Endothelial cell of umbilical vein (primary cell): Measurements from ENCODE around the gene TEC. TPM values are rescaled to one million over a fixed set of nuclear protein-coding genes. Genes with fewer than 3 reads are reported as not detected.

Experiments used
- BruUV-seq: library from RNA; stranded (reverse); fragments of 400-500 nt; replicated peaks from 2 replicates; lab custom pipeline; 2021; lab: Mats Ljungman, UMichigan
- CTCF ChIA-PET: fragments of 300-600, 350-600 bp; sonication (Branson Sonifier 250); formaldehyde crosslinking; loops from one replicate; lab custom pipeline; 2021; ENCODE audit warnings: antibody characterized with exemption, inconsistent platforms; lab: Charles Lee
- POLR2A ChIA-PET: fragments of 300-600, 350-600 bp; sonication (Branson Sonifier 250); formaldehyde crosslinking; loops from one replicate; lab custom pipeline; 2021; ENCODE audit warnings: antibody characterized with exemption, inconsistent platforms; lab: Charles Lee
- DNase-seq: peaks from one replicate; pipeline ENCODE4 v3.0.0-alpha.2; 2011; ENCODE audit warnings: low read depth, low spot score
- FAIRE-seq: peaks from 2 replicates; lab custom pipeline; 2011; peaks lifted over from hg19 to GRCh38; lab: Jason Lieb, UNC
- H2AFZ ChIP-seq: 2 replicates; pipeline ENCODE4 v1.6.0; 2012; ENCODE audit warnings: low read depth, low read length, control low read depth, inconsistent platforms
- H3K27ac ChIP-seq: 2 replicates; pipeline ENCODE4 v1.5.1; 2011; ENCODE audit warnings: low read depth, mild to moderate bottlenecking, control low read depth, low read length, moderate library complexity; ENCODE audit not compliant: insufficient read depth
- H3K27me3 ChIP-seq, 2 experiments: 2 replicates each; pipeline versions ENCODE4 v1.6.0 to v1.6.1; 2011; ENCODE audit warnings: low read length in 2 of 2, mixed read lengths in 1 of 2; ENCODE audit not compliant: control insufficient read depth in 2 of 2, insufficient read depth in 2 of 2
- H3K36me3 ChIP-seq, 2 experiments: 2 replicates in 1 of 2; 3 replicates in 1 of 2; pipeline ENCODE4 v1.5.1; 2011; ENCODE audit warnings: low read length in 2 of 2, mild to moderate bottlenecking in 1 of 2, moderate library complexity in 1 of 2; ENCODE audit not compliant: control insufficient read depth in 2 of 2, insufficient read depth in 2 of 2; ENCODE audit errors: extremely low read depth in 1 of 2
- H3K4me1 ChIP-seq: 3 replicates; pipeline ENCODE4 v1.5.1; 2011; ENCODE audit warnings: mild to moderate bottlenecking, low read length; ENCODE audit not compliant: control insufficient read depth, insufficient read depth; ENCODE audit errors: extremely low read depth
- H3K4me2 ChIP-seq: 2 replicates; pipeline ENCODE4 v1.6.1; 2011; ENCODE audit warnings: low read length, control low read depth, mixed read lengths; ENCODE audit not compliant: insufficient read depth
- H3K4me3 ChIP-seq, 3 experiments: fragments of 200-600 bp in 1 of 3; sonication (generic), shearing (Covaris generic) in 1 of 3; replicated peaks in 1 of 3; 2 replicates each; pipeline ENCODE4 v1.5.1; 2011 to 2016; ENCODE audit warnings: control low read depth in 3 of 3, low read length in 3 of 3, mild to moderate bottlenecking in 2 of 3, inconsistent platforms in 1 of 3, low read depth in 1 of 3, moderate library complexity in 1 of 3; ENCODE audit not compliant: insufficient read depth in 1 of 3
- H3K79me2 ChIP-seq: 2 replicates; pipeline ENCODE4 v1.6.0; 2012; ENCODE audit warnings: low read length, inconsistent platforms; ENCODE audit not compliant: control insufficient read depth, insufficient read depth
- H3K9ac ChIP-seq: replicated peaks from 2 replicates; pipeline ENCODE3; 2011; ENCODE audit warnings: low read length, control low read depth; ENCODE audit not compliant: insufficient read depth; ENCODE audit errors: extremely low read depth
- H3K9me1 ChIP-seq: replicated peaks from 3 replicates; pipeline ENCODE4 v1.6.0; 2011; ENCODE audit warnings: mild to moderate bottlenecking, low read length; ENCODE audit not compliant: control insufficient read depth, insufficient read depth; ENCODE audit errors: extremely low read depth
- H3K9me3 ChIP-seq: replicated peaks from 2 replicates; pipeline ENCODE4 v1.5.1; 2012; ENCODE audit warnings: low read length, inconsistent platforms; ENCODE audit not compliant: control insufficient read depth, insufficient read depth
- H4K20me1 ChIP-seq: replicated peaks from 2 replicates; pipeline ENCODE3; 2011; ENCODE audit warnings: mild to moderate bottlenecking, low read length; ENCODE audit not compliant: control insufficient read depth, insufficient read depth; ENCODE audit errors: extremely low read depth
- EZH2 ChIP-seq: IDR thresholded peaks from 2 replicates; pipeline ENCODE4 v1.6.1; 2012; ENCODE audit warnings: borderline replicate concordance, low read depth, mild to moderate bottlenecking, moderate library complexity, low read length, inconsistent platforms; ENCODE audit not compliant: severe bottlenecking
- FOS ChIP-seq: IDR thresholded peaks from 2 replicates; pipeline ENCODE4 v1.6.1; 2011; ENCODE audit warnings: mild to moderate bottlenecking, low read length, moderate library complexity, borderline replicate concordance; ENCODE audit not compliant: insufficient read depth
- GATA2 ChIP-seq: IDR thresholded peaks from 2 replicates; pipeline ENCODE4 v1.7.0; 2011; ENCODE audit warnings: low read depth, mild to moderate bottlenecking, moderate library complexity, mixed read lengths, low read length; ENCODE audit not compliant: insufficient read length, insufficient read depth
- JUN ChIP-seq: IDR thresholded peaks from 2 replicates; pipeline ENCODE4 v1.6.1; 2011; ENCODE audit warnings: borderline replicate concordance, low read depth; ENCODE audit not compliant: insufficient read length, insufficient read depth
- MYC ChIP-seq: IDR thresholded peaks from one replicate; pipeline ENCODE4 v1.6.1; 2011; ENCODE audit warnings: mild to moderate bottlenecking, low read depth, low read length
- POLR2A ChIP-seq: IDR thresholded peaks from 2 replicates; pipeline ENCODE4 v1.6.1; 2012; ENCODE audit warnings: low read depth, mild to moderate bottlenecking, control low read depth, low read length
- POLR2AphosphoS5 ChIP-seq: IDR thresholded peaks from 2 replicates; pipeline ENCODE4 v1.6.1; 2012; ENCODE audit warnings: low read depth, mild to moderate bottlenecking, control low read depth, low read length, moderate library complexity; ENCODE audit not compliant: insufficient read depth
- dilution Hi-C: fragments of 300-500 bp; cut with MboI; formaldehyde crosslinking; loops from one replicate; pipeline ENCODE4 v1.15.0; 2019; ENCODE audit warnings: low sequenced_read_pairs; ENCODE audit not compliant: extremely low pct_ligation_motif_present
- intact Hi-C: fragments of 100-400 bp; cut with micrococcal nuclease; formaldehyde crosslinking; loops from one replicate; pipeline ENCODE4 v1.10.0; 2022
- polyA plus RNA-seq, 4 experiments: library from polyadenylated mRNA; depleted of rRNA in 3 of 4; stranded (reverse) in 3 of 4; unstranded in 1 of 4; fragments of >200 nt; gene quantifications; 2 replicates each; pipeline versions ENCODE4 v1.2.1 to v1.2.3, GENCODE V29; 2011 to 2012; ENCODE audit warnings: missing spikeins in 1 of 4
- total RNA-seq: library from RNA; stranded (reverse); gene quantifications from 2 replicates; pipeline ENCODE4 v1.2.3, GENCODE V29; 2021
- TF ChIP-seq, protein P1 (sequence below), 2 donors: IDR thresholded peaks; 1 replicate in 1 of 2; 2 replicates in 1 of 2; pipeline ENCODE4 v1.5.1; 2011; ENCODE audit warnings: low read length in 2 of 2, mild to moderate bottlenecking in 2 of 2, moderate library complexity in 2 of 2, control low read depth in 1 of 2, inconsistent platforms in 1 of 2, low read depth in 1 of 2; ENCODE audit not compliant: insufficient read depth in 1 of 2; ENCODE audit errors: extremely low read depth in 1 of 2
- TF ChIP-seq, protein P2 (sequence below): IDR thresholded peaks from 2 replicates; pipeline ENCODE4 v1.6.1; 2011; ENCODE audit not compliant: insufficient read depth, insufficient read length

TEC gene
- total and polyA plus RNA-seq, 2 donors (not counting 3 experiments of a cell fraction or from before 2014, with no cell fraction given), result 0.08 to 0.86 TPM

DNA sequence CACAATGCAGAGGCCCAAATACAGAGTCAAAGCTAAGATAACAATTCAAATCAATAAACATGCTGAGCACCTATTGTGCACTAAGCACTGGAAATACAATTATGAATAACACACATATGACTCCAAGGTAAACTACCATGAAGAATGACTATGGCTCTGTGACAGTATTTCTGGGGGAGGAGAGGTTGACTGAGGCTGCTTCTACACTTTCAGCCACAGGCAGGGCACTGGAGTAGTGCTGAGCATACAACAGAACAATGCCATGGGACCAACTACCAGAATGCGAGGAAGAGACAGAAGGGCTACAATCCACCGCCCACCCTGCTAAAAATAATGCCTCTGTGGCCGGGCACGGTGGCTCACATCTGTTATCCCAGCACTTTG is 13.7 kb downstream of the TEC start:
- H3K4me2 ChIP-seq, result no peak overlapping the region
- no peak overlapping the region for H3K27ac ChIP-seq
- H3K27me3 ChIP-seq, result no peaks in the 10 kb centered on the region
- POLR2A ChIA-PET, result no interaction called here
- no TSS peak for BruUV-seq
- H3K9me3 ChIP-seq, result no peaks in the 10 kb centered on the region
- TF ChIP-seq, protein P1, sequence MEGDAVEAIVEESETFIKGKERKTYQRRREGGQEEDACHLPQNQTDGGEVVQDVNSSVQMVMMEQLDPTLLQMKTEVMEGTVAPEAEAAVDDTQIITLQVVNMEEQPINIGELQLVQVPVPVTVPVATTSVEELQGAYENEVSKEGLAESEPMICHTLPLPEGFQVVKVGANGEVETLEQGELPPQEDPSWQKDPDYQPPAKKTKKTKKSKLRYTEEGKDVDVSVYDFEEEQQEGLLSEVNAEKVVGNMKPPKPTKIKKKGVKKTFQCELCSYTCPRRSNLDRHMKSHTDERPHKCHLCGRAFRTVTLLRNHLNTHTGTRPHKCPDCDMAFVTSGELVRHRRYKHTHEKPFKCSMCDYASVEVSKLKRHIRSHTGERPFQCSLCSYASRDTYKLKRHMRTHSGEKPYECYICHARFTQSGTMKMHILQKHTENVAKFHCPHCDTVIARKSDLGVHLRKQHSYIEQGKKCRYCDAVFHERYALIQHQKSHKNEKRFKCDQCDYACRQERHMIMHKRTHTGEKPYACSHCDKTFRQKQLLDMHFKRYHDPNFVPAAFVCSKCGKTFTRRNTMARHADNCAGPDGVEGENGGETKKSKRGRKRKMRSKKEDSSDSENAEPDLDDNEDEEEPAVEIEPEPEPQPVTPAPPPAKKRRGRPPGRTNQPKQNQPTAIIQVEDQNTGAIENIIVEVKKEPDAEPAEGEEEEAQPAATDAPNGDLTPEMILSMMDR (IDR thresholded peaks at IDR 0.05; ENCODE audit: extremely low read depth in 1 of 2, insufficient read depth in 1 of 2, low read depth in 1 of 2, low read length in 2 of 2), result no peak
- TF ChIP-seq, protein P2, sequence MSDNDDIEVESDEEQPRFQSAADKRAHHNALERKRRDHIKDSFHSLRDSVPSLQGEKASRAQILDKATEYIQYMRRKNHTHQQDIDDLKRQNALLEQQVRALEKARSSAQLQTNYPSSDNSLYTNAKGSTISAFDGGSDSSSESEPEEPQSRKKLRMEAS, result no peak
- TF ChIP-seq POLR2A, result no peak
- no peak for TF ChIP-seq GATA2
- no peak for TF ChIP-seq FOS
- no peak for TF ChIP-seq JUN
- no peak for TF ChIP-seq POLR2AphosphoS5
- no peak for TF ChIP-seq MYC
- no peak for TF ChIP-seq EZH2
- H4K20me1 ChIP-seq, result no peaks in the 10 kb centered on the region
- H2AFZ ChIP-seq, result no peak overlapping the region
- no peak for DNase-seq
- no peak overlapping the region for H3K9ac ChIP-seq
- FAIRE-seq, result no peak
- no peaks in the 10 kb centered on the region for H3K4me1 ChIP-seq
- CTCF ChIA-PET, result no interaction called here
- no peaks in the 10 kb centered on the region for H3K79me2 ChIP-seq
- intact Hi-C loops, result no loop called here
- no peaks in the 10 kb centered on the region for H3K9me1 ChIP-seq
- H3K4me3 ChIP-seq, result no peak overlapping the region
- dilution Hi-C loops, result no loop called here
- no peaks in the 10 kb centered on the region for H3K36me3 ChIP-seq
